OCI-LY7 (cell line): ENCODE data around the gene TESMIN. TPM values are rescaled to one million over a fixed set of nuclear protein-coding genes. Genes with fewer than 3 reads are reported as not detected.

Experiments used
- BruUV-seq: library from RNA; stranded (reverse); fragments of 400-500 nt; replicated peaks from 2 replicates; lab custom pipeline; 2021; lab: Mats Ljungman, UMichigan
- CTCF ChIA-PET: fragments of 300-600 bp; sonication (Branson Sonifier 250); formaldehyde crosslinking; loops from one replicate; lab custom pipeline; 2022; ENCODE audit warnings: antibody characterized with exemption; ENCODE audit not compliant: unreplicated experiment; lab: Charles Lee
- POLR2A ChIA-PET: fragments of 300-600 bp; sonication (Branson Sonifier 250); formaldehyde crosslinking; loops from one replicate; lab custom pipeline; 2022; ENCODE audit warnings: antibody characterized with exemption; lab: Charles Lee
- DNase-seq: peaks from one replicate; pipeline ENCODE4 v3.0.0-alpha.2; 2015; ENCODE audit warnings: low spot score
- H2AFZ ChIP-seq: fragments of 200-600 bp; sonication (generic), shearing (Covaris generic); 2 replicates; pipeline ENCODE4 v1.6.1; 2014; ENCODE audit warnings: mild to moderate bottlenecking, antibody characterized with exemption, low read length, moderate library complexity
- H3K27ac ChIP-seq: fragments of 200-600 bp; sonication (generic); 2 replicates; pipeline ENCODE4 v1.5.1; 2014; ENCODE audit warnings: mixed run types, low read depth, mild to moderate bottlenecking, moderate library complexity, low read length, inconsistent platforms; ENCODE audit not compliant: poor library complexity, severe bottlenecking
- H3K36me3 ChIP-seq: fragments of 200-600 bp; sonication (generic); 2 replicates; pipeline ENCODE4 v1.6.1; 2014; ENCODE audit warnings: mild to moderate bottlenecking, antibody characterized with exemption, low read length, moderate library complexity, mixed read lengths; ENCODE audit not compliant: insufficient read depth
- H3K4me1 ChIP-seq: fragments of 200-600 bp; sonication (generic); 2 replicates; pipeline ENCODE4 v1.5.1; 2014; ENCODE audit warnings: mild to moderate bottlenecking, low read length; ENCODE audit not compliant: insufficient read depth, poor library complexity, severe bottlenecking
- H3K4me2 ChIP-seq: fragments of 200-600 bp; sonication (generic); 2 replicates; pipeline ENCODE4 v1.6.1; 2014; ENCODE audit warnings: mild to moderate bottlenecking, low read length
- H3K4me3 ChIP-seq: fragments of 200-600 bp; sonication (generic); 2 replicates; pipeline ENCODE4 v1.5.1; 2014; ENCODE audit warnings: mild to moderate bottlenecking, low read depth, low read length; ENCODE audit not compliant: poor library complexity, severe bottlenecking
- H3K79me2 ChIP-seq: fragments of 200-600 bp; sonication (generic); 2 replicates; pipeline ENCODE4 v1.6.1; 2016; ENCODE audit warnings: low read depth, mild to moderate bottlenecking, low read length, moderate library complexity, mixed read lengths; ENCODE audit not compliant: insufficient read depth
- H3K9me2 ChIP-seq: fragments of 200-600 bp; sonication (generic); 2 replicates; pipeline ENCODE4 v1.6.1; 2016; ENCODE audit warnings: mild to moderate bottlenecking, low read length, mixed read lengths; ENCODE audit not compliant: insufficient read depth
- H3K9me3 ChIP-seq: fragments of 200-600 bp; sonication (generic); 2 replicates; pipeline ENCODE4 v1.6.1; 2014; ENCODE audit warnings: mild to moderate bottlenecking, mixed run types, low read length, mixed read lengths
- H4K20me1 ChIP-seq: fragments of 200-600 bp; sonication (generic); 2 replicates; pipeline ENCODE4 v1.6.1; 2014; ENCODE audit warnings: mild to moderate bottlenecking, antibody characterized with exemption, low read length, moderate library complexity, mixed read lengths; ENCODE audit not compliant: insufficient read depth
- EZH2phosphoT487 ChIP-seq: fragments of 200-600 bp; sonication (generic); IDR thresholded peaks from 2 replicates; pipeline ENCODE4 v1.6.1; 2018; ENCODE audit warnings: low read depth, borderline replicate concordance, mild to moderate bottlenecking, mixed run types, antibody characterized with exemption, low read length, moderate library complexity, mixed read lengths
- intact Hi-C: fragments of 100-400 bp; cut with micrococcal nuclease; formaldehyde crosslinking; loops from one replicate; pipeline ENCODE4 v1.10.0; 2022; ENCODE audit not compliant: unreplicated experiment
- total RNA-seq, 2 experiments: library from RNA; depleted of rRNA in 1 of 2; stranded (reverse); fragments of >200 nt in 1 of 2; shearing (Covaris generic) in 1 of 2; gene quantifications; 2 replicates each; pipeline ENCODE4 v1.2.3, GENCODE V29; 2014 to 2022
- TF ChIP-seq, protein P1 (sequence below): fragments of 200-600 bp; sonication (generic); conservative IDR thresholded peaks from 2 replicates; pipeline ENCODE4 v1.5.1; 2014; ENCODE audit warnings: mild to moderate bottlenecking, antibody characterized with exemption, low read length, moderate library complexity, mixed read lengths

TESMIN gene
- total RNA-seq, 2 experiments from 2014 or later, result 13.0 to 19.4 TPM

- intact Hi-C loops, result no loop called here
- Histone ChIP-seq H3K27ac (no peak overlapping the region), H4K20me1 (no peaks in the 10 kb centered on the region), H3K9me2 (no peaks in the 10 kb centered on the region), H2AFZ (no peak overlapping the region), H3K4me1 (no peaks in the 10 kb centered on the region), H3K4me2 (no peak overlapping the region), H3K4me3 (no peak overlapping the region), H3K9me3 (no peaks in the 10 kb centered on the region), H3K79me2 (no peaks in the 10 kb centered on the region), H3K36me3 (peaks cover 4% of the 10 kb centered on the region; the same call in 1 of the 2 replicates)
- TF ChIP-seq, protein P1, sequence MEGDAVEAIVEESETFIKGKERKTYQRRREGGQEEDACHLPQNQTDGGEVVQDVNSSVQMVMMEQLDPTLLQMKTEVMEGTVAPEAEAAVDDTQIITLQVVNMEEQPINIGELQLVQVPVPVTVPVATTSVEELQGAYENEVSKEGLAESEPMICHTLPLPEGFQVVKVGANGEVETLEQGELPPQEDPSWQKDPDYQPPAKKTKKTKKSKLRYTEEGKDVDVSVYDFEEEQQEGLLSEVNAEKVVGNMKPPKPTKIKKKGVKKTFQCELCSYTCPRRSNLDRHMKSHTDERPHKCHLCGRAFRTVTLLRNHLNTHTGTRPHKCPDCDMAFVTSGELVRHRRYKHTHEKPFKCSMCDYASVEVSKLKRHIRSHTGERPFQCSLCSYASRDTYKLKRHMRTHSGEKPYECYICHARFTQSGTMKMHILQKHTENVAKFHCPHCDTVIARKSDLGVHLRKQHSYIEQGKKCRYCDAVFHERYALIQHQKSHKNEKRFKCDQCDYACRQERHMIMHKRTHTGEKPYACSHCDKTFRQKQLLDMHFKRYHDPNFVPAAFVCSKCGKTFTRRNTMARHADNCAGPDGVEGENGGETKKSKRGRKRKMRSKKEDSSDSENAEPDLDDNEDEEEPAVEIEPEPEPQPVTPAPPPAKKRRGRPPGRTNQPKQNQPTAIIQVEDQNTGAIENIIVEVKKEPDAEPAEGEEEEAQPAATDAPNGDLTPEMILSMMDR, result no peak
- no peak for TF ChIP-seq EZH2phosphoT487
- ChIA-PET POLR2A (no interaction called here), CTCF (no interaction called here)
- DNase-seq, result no peak
- no TSS peak for BruUV-seq
Measured at GRCh38 chr11:68783216-68783821, 32.0 kb upstream of the TESMIN start.

DNA sequence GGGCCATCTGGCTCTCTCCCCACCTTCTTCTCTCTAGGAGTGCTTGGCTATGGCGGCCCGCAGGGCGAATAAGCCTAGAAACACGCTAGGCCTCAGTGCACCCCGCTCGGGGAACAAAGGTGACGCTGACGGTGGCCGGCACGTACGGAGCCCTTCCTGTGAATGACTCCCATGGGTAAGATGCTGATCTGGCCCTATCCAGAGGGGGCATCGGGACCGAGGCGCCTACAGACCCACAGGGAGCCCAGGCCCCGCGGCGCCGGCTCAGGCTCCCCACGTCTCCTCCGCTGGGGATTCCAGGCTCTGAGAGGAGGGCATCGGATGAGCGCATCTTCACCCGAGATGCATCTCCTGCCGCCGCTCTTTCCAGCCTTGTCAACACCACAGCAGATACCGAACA lies 31.4 kb upstream of the TESMIN start:
- no peak for DNase-seq
- no TSS peak for BruUV-seq
- Histone ChIP-seq H3K4me1 (no peaks in the 10 kb centered on the region), H3K79me2 (no peaks in the 10 kb centered on the region), H3K4me2 (no peak overlapping the region), H4K20me1 (no peaks in the 10 kb centered on the region), H2AFZ (no peak overlapping the region), H3K9me2 (no peaks in the 10 kb centered on the region), H3K9me3 (no peaks in the 10 kb centered on the region), H3K36me3 (peaks cover 4% of the 10 kb centered on the region; the same call in 1 of the 2 replicates), H3K4me3 (no peak overlapping the region), H3K27ac (no peak overlapping the region)
- TF ChIP-seq, protein P1, result no peak
- TF ChIP-seq EZH2phosphoT487, result no peak
- POLR2A ChIA-PET, result no interaction called here
- CTCF ChIA-PET, result no interaction called here
- intact Hi-C loops, result no loop called here

DNA sequence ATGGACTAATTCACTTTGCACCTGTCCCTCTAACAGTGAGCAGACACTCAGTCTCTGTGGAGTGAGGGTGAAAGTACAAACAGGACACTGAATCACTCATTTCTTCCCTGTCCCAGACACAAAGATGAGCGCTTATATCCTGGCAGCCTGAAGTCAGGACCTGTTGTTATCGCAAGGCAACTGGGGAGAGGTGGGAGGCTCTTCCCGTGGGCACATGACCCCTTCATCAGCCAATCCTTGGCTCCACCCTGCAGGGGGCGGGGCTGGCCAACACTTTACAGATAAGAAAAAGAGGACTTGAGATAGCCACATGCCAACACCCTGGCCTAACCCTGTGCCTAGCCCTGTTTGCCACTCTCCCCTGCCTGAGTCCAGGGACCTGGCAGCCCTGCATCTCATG lies 29.5 kb upstream of the TESMIN start:
- intact Hi-C loops, result no loop called here
- H2AFZ ChIP-seq, result no peak overlapping the region
- no peaks in the 10 kb centered on the region for H3K9me3 ChIP-seq
- BruUV-seq, result no TSS peak
- TF ChIP-seq, protein P1, result no peak
- no peaks in the 10 kb centered on the region for H4K20me1 ChIP-seq
- DNase-seq, result peak; percentile 8
- no peak overlapping the region for H3K4me3 ChIP-seq
- POLR2A ChIA-PET, result no interaction called here
- H3K9me2 ChIP-seq, result no peaks in the 10 kb centered on the region
- no peaks in the 10 kb centered on the region for H3K4me1 ChIP-seq
- H3K36me3 ChIP-seq, result peaks cover 4% of the 10 kb centered on the region; the same call in 1 of the 2 replicates
- H3K79me2 ChIP-seq, result no peaks in the 10 kb centered on the region
- no peak overlapping the region for H3K4me2 ChIP-seq
- CTCF ChIA-PET, result no interaction called here
- H3K27ac ChIP-seq, result no peak overlapping the region
